Measurements from ENCODE around the gene COL6A1.

- TF ChIP-seq POLR2A (IDR thresholded peaks at IDR 0.05; ENCODE audit: low read length), result no peak
- TF ChIP-seq CTCF (IDR thresholded peaks at IDR 0.05), result no peak
- no peak for TF ChIP-seq KDM1A (IDR thresholded peaks at IDR 0.05; ENCODE audit: low read depth)
- no peak for TF ChIP-seq USF2 (IDR thresholded peaks at IDR 0.05)
- no peak for TF ChIP-seq KDM5A (IDR thresholded peaks at IDR 0.05)
- no peak for TF ChIP-seq MAFK (IDR thresholded peaks at IDR 0.05; ENCODE audit: partially characterized antibody)
- no peak for TF ChIP-seq MYC (IDR thresholded peaks at IDR 0.05; ENCODE audit: borderline replicate concordance, low read length)
- no peak for TF ChIP-seq GATA3 (IDR thresholded peaks at IDR 0.05; ENCODE audit: borderline replicate concordance)
- no peak for TF ChIP-seq CEBPB (IDR thresholded peaks at IDR 0.05)
- TF ChIP-seq PBX3 (IDR thresholded peaks at IDR 0.05), result no peak
- TF ChIP-seq EP300 (IDR thresholded peaks at IDR 0.05), result no peak
Observed at GRCh38 chr21:45935628-45936027, 45.9 kb upstream of the COL6A1 start.

All from A549 (cell line).